Lower lobe of right lung (tissue), 2 donors: ENCODE data around the gene GPATCH8. TPM values are rescaled to one million over a fixed set of nuclear protein-coding genes. Genes with fewer than 3 reads are reported as not detected.

Experiments used
- ATAC-seq, 2 donors: fragments of 200-7000 bp; cut with Tn5 transposase; one replicate each; pipeline ENCODE4 v1.9.1; 2020 to 2022; ENCODE audit warnings: mild to moderate bottlenecking in 2 of 2, moderate library complexity in 2 of 2
- DNase-seq: peaks from one replicate; pipeline ENCODE4 v3.0.0-alpha.2; 2020
- H3K27ac ChIP-seq: fragments of 200-600 bp; one replicate; pipeline ENCODE4 v1.8.0; 2022
- H3K27me3 ChIP-seq: fragments of 200-600 bp; one replicate; pipeline ENCODE4 v1.8.0; 2022; ENCODE audit warnings: low read depth
- H3K36me3 ChIP-seq: fragments of 200-600 bp; one replicate; pipeline ENCODE4 v1.8.0; 2022; ENCODE audit warnings: mild to moderate bottlenecking
- H3K4me1 ChIP-seq: fragments of 200-600 bp; one replicate; pipeline ENCODE4 v1.8.0; 2022
- H3K4me3 ChIP-seq: fragments of 200-600 bp; one replicate; pipeline ENCODE4 v1.8.0; 2022; ENCODE audit warnings: mild to moderate bottlenecking
- H3K9me3 ChIP-seq: fragments of 200-600 bp; one replicate; pipeline ENCODE4 v1.8.0; 2022
- CTCF ChIP-seq: fragments of 200-600 bp; IDR thresholded peaks from one replicate; pipeline ENCODE4 v1.8.0; 2022; ENCODE audit warnings: antibody characterized with exemption, mild to moderate bottlenecking
- intact Hi-C: fragments of 100-400 bp; cut with DNase I; formaldehyde crosslinking; loops from one replicate; pipeline ENCODE4 v1.11.0; 2022
- total RNA-seq: library from RNA; stranded (reverse); fragmentation: NEBNext Ultra II Directional; extraction: Animal tissue kit (Norgen Biotek cat#: 25700); gene quantifications from one replicate; pipeline ENCODE4 v1.2.1, GENCODE V29; 2021
- donor health status: DM: no; HTN: yes; CAD: no; lungs with severe emphysema.

Gene GPATCH8
- total RNA-seq, 1 donor from 2014 or later: 48.3 TPM

GRCh38 chr17:44487170-44487569 is 16.0 kb downstream of the GPATCH8 start:
- Histone ChIP-seq H3K4me1 (no peaks in the 10 kb centered on the region), H3K27ac (no peak overlapping the region), H3K36me3 (no peaks in the 10 kb centered on the region), H3K4me3 (no peak overlapping the region), H3K9me3 (no peaks in the 10 kb centered on the region), H3K27me3 (no peaks in the 10 kb centered on the region)
- intact Hi-C loops: no loop called here
- TF ChIP-seq CTCF: no peak
- DNase-seq (no peak), ATAC-seq (no peak)

GRCh38 chr17:44473367-44473766 is 29.8 kb downstream of the GPATCH8 start:
- H3K9me3 ChIP-seq: no peaks in the 10 kb centered on the region

GRCh38 chr17:44469676-44470075 is 33.5 kb downstream of the GPATCH8 start:
- no peaks in the 10 kb centered on the region for H3K9me3 ChIP-seq
- peaks cover 28% of the 10 kb centered on the region for H3K36me3 ChIP-seq
- DNase-seq (no peak), ATAC-seq (no peak)
- H3K27me3 ChIP-seq: no peaks in the 10 kb centered on the region
- H3K27ac ChIP-seq: no peak overlapping the region
- no peak for TF ChIP-seq CTCF
- peaks cover 17% of the 10 kb centered on the region for H3K4me1 ChIP-seq
- intact Hi-C loops: no loop called here
- no peak overlapping the region for H3K4me3 ChIP-seq

More at GRCh38 chr17:44473367-44473766, 29.8 kb downstream of the GPATCH8 start:
- TF ChIP-seq CTCF: no peak
- H3K36me3 ChIP-seq: peaks cover 28% of the 10 kb centered on the region
- no peak overlapping the region for H3K27ac ChIP-seq
- ATAC-seq: no peak
- DNase-seq: no peak
- no peaks in the 10 kb centered on the region for H3K27me3 ChIP-seq
- H3K4me1 ChIP-seq: no peaks in the 10 kb centered on the region
- no peak overlapping the region for H3K4me3 ChIP-seq
- intact Hi-C loops: no loop called here

- TF ChIP-seq CTCF: no peak
- ATAC-seq: no peak
- intact Hi-C loops: no loop called here
Measured at GRCh38 chr17:44467108-44467507, 36.1 kb downstream of the GPATCH8 start.

GRCh38 chr17:44466339-44466738 is 36.9 kb downstream of the GPATCH8 start:
- Histone ChIP-seq H3K36me3 (peaks cover 32% of the 10 kb centered on the region), H3K4me1 (peaks cover 26% of the 10 kb centered on the region), H3K4me3 (no peak overlapping the region), H3K27me3 (no peaks in the 10 kb centered on the region), H3K9me3 (no peaks in the 10 kb centered on the region), H3K27ac (no peak overlapping the region)
- ATAC-seq: no peak
- no peak for TF ChIP-seq CTCF
- no peak for DNase-seq
- intact Hi-C loops: no loop called here

More at GRCh38 chr17:44467108-44467507, 36.1 kb downstream of the GPATCH8 start:
- H3K9me3 ChIP-seq: no peaks in the 10 kb centered on the region
- H3K36me3 ChIP-seq: peaks cover 31% of the 10 kb centered on the region
- H3K27ac ChIP-seq: no peak overlapping the region
- H3K4me1 ChIP-seq: peaks cover 26% of the 10 kb centered on the region
- no peak overlapping the region for H3K4me3 ChIP-seq
- H3K27me3 ChIP-seq: no peaks in the 10 kb centered on the region
- DNase-seq: no peak

- intact Hi-C loops: no loop called here
- Histone ChIP-seq H3K4me1 (peaks cover 26% of the 10 kb centered on the region), H3K9me3 (no peaks in the 10 kb centered on the region), H3K27me3 (no peaks in the 10 kb centered on the region), H3K36me3 (peaks cover 30% of the 10 kb centered on the region), H3K27ac (no peak overlapping the region), H3K4me3 (no peak overlapping the region)
- ATAC-seq: no peak
- TF ChIP-seq CTCF: no peak
- DNase-seq: no peak
Measured at GRCh38 chr17:44465897-44466296, 37.3 kb downstream of the GPATCH8 start.
